KMS-11 (cell line): ENCODE measurements around the gene UBE4B.

Experiments used
- H2AFZ ChIP-seq: fragments of 200-600 bp; sonication (generic); 2 replicates; pipeline ENCODE4 v1.6.1; 2016; ENCODE audit warnings: antibody characterized with exemption, mixed run types, low read depth
- H3K27ac ChIP-seq: fragments of 200-600 bp; sonication (generic); 2 replicates; pipeline ENCODE4 v1.6.1; 2016; ENCODE audit warnings: mild to moderate bottlenecking, mixed run types
- H3K27me3 ChIP-seq: fragments of 200-600 bp; sonication (generic); 2 replicates; pipeline ENCODE4 v1.6.1; 2017; ENCODE audit warnings: mild to moderate bottlenecking, low read depth, mixed run types, moderate library complexity; ENCODE audit not compliant: insufficient read depth
- H3K36me3 ChIP-seq: fragments of 200-600 bp; sonication (generic); 2 replicates; pipeline ENCODE4 v1.6.1; 2017; ENCODE audit warnings: mild to moderate bottlenecking, mixed run types; ENCODE audit not compliant: insufficient read depth
- H3K4me1 ChIP-seq: fragments of 200-600 bp; sonication (generic); 2 replicates; pipeline ENCODE4 v1.6.1; 2016; ENCODE audit warnings: mild to moderate bottlenecking, low read depth, mixed run types; ENCODE audit not compliant: poor library complexity, severe bottlenecking
- H3K4me2 ChIP-seq: fragments of 200-600 bp; sonication (generic); 2 replicates; pipeline ENCODE4 v1.7.0; 2016; ENCODE audit warnings: mild to moderate bottlenecking, mixed run types
- H3K4me3 ChIP-seq: fragments of 200-600 bp; sonication (generic); IDR thresholded peaks from 2 replicates; pipeline ENCODE4 v1.6.1; 2017; ENCODE audit warnings: low read depth, low read length, mixed read lengths; ENCODE audit not compliant: insufficient read depth
- H3K79me2 ChIP-seq: fragments of 200-600 bp; sonication (generic); 2 replicates; pipeline ENCODE4 v1.6.1; 2016; ENCODE audit warnings: low read depth, mixed run types; ENCODE audit not compliant: insufficient read depth
- H3K9ac ChIP-seq: fragments of 200-600 bp; sonication (generic); 2 replicates; pipeline ENCODE4 v1.6.1; 2016; ENCODE audit warnings: mild to moderate bottlenecking, mixed run types
- H4K20me1 ChIP-seq: fragments of 200-600 bp; sonication (generic); 2 replicates; pipeline ENCODE4 v1.6.1; 2016; ENCODE audit warnings: mild to moderate bottlenecking, mixed run types; ENCODE audit not compliant: insufficient read depth
- TF ChIP-seq, protein P1 (sequence below): fragments of 200-600 bp; sonication (generic); conservative IDR thresholded peaks from 2 replicates; pipeline ENCODE4 v1.6.1; 2017; ENCODE audit warnings: low read depth, mild to moderate bottlenecking, antibody characterized with exemption, low read length, moderate library complexity, mixed read lengths

The UBE4B gene

DNA sequence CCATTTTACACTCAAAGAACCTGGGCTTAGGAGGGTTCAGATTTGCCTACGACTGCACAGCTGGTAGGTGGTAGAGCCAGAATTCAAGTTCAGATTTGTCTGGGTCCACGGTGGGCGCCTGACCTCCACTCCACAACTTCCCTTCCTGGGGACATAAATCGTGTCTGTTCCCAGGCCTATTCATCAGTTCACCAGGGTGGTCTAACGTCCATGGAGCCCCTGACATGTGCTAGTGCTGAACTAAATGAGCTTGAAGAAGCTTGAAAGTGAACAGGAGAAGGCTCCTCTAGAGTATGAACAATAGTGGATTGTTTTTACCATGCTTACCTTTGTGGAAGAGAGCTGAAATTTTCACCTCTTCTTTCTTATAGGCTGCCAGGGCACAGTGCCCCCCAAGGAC is 145.1 kb downstream of the UBE4B start:
- TF ChIP-seq, protein P1, sequence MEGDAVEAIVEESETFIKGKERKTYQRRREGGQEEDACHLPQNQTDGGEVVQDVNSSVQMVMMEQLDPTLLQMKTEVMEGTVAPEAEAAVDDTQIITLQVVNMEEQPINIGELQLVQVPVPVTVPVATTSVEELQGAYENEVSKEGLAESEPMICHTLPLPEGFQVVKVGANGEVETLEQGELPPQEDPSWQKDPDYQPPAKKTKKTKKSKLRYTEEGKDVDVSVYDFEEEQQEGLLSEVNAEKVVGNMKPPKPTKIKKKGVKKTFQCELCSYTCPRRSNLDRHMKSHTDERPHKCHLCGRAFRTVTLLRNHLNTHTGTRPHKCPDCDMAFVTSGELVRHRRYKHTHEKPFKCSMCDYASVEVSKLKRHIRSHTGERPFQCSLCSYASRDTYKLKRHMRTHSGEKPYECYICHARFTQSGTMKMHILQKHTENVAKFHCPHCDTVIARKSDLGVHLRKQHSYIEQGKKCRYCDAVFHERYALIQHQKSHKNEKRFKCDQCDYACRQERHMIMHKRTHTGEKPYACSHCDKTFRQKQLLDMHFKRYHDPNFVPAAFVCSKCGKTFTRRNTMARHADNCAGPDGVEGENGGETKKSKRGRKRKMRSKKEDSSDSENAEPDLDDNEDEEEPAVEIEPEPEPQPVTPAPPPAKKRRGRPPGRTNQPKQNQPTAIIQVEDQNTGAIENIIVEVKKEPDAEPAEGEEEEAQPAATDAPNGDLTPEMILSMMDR = no peak
- H3K27ac ChIP-seq = no peak overlapping the region

DNA sequence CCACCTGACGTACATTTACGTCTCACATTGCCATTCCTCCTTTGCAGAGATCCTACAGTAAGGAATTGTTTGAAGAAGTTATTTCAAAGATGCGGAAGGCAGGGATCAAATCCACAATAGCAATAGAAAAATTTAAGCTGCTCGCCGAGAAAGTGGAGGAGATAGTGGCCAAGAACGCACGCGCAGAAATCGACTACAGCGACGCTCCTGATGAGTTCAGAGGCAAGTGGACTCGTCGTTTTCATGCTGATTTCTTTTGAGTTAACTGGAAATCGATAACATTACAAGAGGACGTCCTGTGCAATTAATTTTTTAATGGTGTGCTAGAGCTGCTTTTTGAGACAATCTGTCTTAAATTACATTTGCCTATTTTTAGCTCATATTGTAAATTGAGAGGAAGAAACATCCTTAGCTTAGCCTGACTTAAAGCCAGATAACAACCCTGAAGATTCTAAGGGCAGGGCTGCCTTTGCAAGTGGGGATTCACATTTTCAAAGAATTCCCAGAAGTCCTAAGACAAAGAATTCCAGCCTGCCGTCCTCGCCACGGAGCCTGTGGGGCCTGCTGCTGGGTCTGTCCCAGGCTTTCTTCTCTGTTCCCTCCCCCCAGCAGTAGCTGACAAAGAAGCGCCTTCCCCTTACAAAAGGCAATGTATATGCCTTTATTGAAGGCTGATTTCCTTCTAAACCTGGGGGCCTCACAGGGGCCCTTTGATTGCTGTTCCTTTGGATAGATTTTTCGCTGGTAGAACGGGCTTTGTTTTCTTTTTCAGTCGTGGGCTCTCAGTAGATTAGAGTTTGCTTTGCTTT is 146.0 kb downstream of the UBE4B start:
- Histone ChIP-seq H3K36me3 (no peaks in the 10 kb centered on the region), H2AFZ (no peak overlapping the region), H3K27ac (no peak overlapping the region), H3K79me2 (no peaks in the 10 kb centered on the region), H4K20me1 (no peaks in the 10 kb centered on the region), H3K9ac (no peak overlapping the region), H3K4me1 (no peaks in the 10 kb centered on the region), H3K4me2 (no peak overlapping the region), H3K27me3 (no peaks in the 10 kb centered on the region), H3K4me3 (no peak overlapping the region)
- TF ChIP-seq, protein P1 = no peak

More for the DNA sequence above, 145.1 kb downstream of the UBE4B start:
- H3K4me3 ChIP-seq = no peak overlapping the region
- H3K27me3 ChIP-seq = no peaks in the 10 kb centered on the region
- H3K9ac ChIP-seq = no peak overlapping the region
- no peaks in the 10 kb centered on the region for H3K4me1 ChIP-seq
- H3K36me3 ChIP-seq = no peaks in the 10 kb centered on the region
- no peak overlapping the region for H3K4me2 ChIP-seq
- no peak overlapping the region for H2AFZ ChIP-seq
- H4K20me1 ChIP-seq = no peaks in the 10 kb centered on the region
- no peaks in the 10 kb centered on the region for H3K79me2 ChIP-seq

DNA sequence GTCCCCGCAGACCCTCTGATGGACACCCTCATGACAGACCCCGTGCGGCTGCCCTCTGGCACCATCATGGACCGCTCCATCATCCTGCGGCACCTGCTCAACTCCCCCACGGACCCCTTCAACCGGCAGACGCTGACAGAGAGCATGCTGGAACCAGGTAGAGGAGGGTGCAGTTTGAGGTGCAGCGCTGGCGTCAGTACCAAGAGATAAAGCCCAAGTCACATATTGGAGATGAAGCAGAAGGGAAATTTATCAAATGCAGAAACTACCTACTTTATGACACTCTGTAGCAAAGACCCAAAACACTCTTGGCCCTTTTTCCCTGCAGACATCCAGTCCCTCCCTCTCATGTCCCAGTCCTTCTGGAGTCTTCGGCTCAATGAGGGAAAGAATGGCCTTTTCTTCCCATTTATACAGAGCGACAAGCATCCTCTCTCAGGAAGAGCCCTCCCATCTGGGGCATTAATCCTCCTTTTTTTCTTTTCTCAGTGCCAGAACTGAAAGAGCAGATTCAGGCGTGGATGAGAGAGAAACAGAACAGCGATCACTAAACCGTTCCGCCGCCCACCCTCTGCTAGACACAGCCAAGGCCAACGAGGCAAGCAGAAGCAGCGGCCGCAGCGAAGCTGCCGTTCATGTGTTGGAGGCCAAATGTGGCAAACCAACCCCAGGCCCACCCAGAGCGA is 146.8 kb downstream of the UBE4B start:
- no peak overlapping the region for H3K27ac ChIP-seq
- H3K27me3 ChIP-seq = no peaks in the 10 kb centered on the region
- no peak overlapping the region for H2AFZ ChIP-seq
- no peaks in the 10 kb centered on the region for H3K36me3 ChIP-seq
- H3K4me1 ChIP-seq = no peaks in the 10 kb centered on the region
- no peak overlapping the region for H3K4me2 ChIP-seq
- H3K9ac ChIP-seq = no peak overlapping the region
- H3K79me2 ChIP-seq = no peaks in the 10 kb centered on the region
- H3K4me3 ChIP-seq = no peak overlapping the region
- H4K20me1 ChIP-seq = no peaks in the 10 kb centered on the region
- TF ChIP-seq, protein P1 = no peak

DNA sequence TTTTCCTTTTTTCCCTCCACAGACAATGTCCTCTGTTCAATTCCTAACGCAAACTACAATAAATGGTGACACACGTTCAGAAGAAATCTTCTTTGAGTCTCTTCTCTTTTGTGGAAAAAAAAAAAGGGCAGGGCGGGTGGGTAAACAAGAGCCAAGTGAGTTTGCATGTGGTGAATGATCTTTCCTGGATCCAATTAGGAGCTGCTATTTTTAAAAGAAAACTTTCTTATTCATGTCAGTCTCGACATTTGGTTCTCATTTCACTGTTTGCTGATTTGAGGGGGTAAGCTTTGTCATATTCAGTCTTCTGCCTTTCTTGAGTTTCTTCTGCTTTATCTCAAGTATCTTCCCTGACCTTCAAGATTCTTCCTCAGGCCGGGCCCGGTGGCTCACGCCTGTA is 148.4 kb downstream of the UBE4B start:
- no peaks in the 10 kb centered on the region for H3K27me3 ChIP-seq
- H3K27ac ChIP-seq = no peak overlapping the region
- H3K4me1 ChIP-seq = no peaks in the 10 kb centered on the region
- no peak overlapping the region for H2AFZ ChIP-seq
- no peaks in the 10 kb centered on the region for H4K20me1 ChIP-seq
- no peak overlapping the region for H3K4me3 ChIP-seq
- no peaks in the 10 kb centered on the region for H3K36me3 ChIP-seq
- TF ChIP-seq, protein P1 = no peak
- no peak overlapping the region for H3K4me2 ChIP-seq
- no peak overlapping the region for H3K9ac ChIP-seq
- no peaks in the 10 kb centered on the region for H3K79me2 ChIP-seq
